Measurements from ENCODE around the gene TASOR2.

Gene TASOR2

DNA sequence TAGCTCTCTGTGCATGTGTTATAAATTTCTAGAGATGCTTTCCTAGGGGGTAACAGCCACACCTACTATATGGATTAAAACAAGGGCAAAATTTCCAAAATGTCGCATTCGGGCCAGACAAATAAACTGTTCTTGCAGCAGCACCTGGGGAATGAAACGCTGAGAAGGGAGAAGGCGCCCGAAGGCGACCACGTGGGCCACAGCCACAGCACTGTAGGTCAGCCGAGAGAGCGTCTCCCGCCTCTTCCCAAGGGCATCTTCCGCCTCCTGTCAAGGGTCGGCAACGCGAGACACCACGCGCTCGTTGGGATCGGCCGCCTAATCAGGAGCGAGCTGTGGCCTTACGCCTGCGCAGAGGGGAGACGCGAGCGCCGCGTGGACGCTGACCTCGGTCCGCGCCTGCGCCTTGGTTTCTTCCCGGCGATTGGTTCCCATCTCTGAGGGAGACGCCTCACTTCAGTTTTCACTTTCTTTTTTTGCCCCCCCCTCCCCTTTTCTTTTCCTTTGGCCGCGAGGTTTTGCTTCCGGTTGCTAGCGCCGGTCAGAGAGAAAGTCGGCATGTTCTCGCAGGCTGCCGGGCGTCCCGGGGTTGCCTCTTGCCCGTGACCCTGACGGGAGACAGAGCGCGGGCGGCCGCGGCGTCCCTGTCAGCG is at the start of gene TASOR2:
Gene TASOR2 (plus strand): TSS at position 521 of the 653 bp plus-strand sequence. CDS start 35,805 bp downstream, outside the sequence.
- peak; percentile 94 to 98 for DNase-seq (ENCODE audit: low read depth in 2 of 2)

DNA sequence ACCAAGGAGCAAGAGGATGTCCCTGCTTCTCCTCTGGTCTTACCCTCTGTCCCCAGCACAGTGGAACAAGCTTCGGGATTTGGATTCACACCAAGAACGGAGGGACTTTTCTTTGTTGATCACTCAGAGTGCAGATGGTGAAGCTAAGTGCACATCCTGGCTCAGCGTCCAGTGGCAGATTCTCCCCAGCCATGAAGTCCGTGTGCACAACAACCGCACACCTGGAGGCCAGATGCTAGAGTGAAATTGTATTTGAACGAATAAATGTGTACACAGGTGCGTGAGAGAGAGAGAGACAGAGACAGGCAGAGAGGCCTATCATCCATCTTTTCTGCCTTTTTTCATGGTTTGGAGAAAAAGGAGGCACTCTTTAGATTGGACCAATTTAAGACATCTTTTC is 49.7 kb upstream of the TASOR2 start:
- no peak for DNase-seq (ENCODE audit: low read depth in 2 of 2)

GRCh38 chr10:5638494-5638893 is 46.1 kb upstream of the TASOR2 start:
- no peak for DNase-seq (ENCODE audit: low read depth in 2 of 2)

- no peak for DNase-seq (ENCODE audit: low read depth in 2 of 2)
Observed at GRCh38 chr10:5639066-5639465, 45.6 kb upstream of the TASOR2 start.

- no peak for DNase-seq (ENCODE audit: low read depth in 2 of 2)
Observed at GRCh38 chr10:5640036-5640435, 44.6 kb upstream of the TASOR2 start.

DNA sequence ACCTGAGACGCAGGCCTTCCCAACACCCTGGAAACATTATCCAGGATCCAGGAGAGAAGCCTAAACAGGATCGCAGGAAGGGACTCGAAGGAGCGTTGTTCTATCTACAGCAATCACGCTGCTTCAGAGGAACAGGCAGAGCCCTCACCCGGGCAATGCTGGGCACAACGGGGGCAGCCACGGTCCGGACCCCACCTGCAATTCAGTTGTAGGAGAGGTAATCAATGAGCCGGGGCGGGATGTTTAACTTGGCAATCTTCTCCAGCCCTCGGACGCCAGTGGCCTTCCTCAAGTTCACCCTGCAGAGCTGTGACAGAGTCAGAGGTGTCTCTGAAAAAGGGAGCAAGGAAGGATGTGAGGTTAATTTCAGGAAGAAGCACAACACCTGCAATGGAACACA is 44.1 kb upstream of the TASOR2 start:
- DNase-seq (ENCODE audit: low read depth in 2 of 2), result no peak

DNA sequence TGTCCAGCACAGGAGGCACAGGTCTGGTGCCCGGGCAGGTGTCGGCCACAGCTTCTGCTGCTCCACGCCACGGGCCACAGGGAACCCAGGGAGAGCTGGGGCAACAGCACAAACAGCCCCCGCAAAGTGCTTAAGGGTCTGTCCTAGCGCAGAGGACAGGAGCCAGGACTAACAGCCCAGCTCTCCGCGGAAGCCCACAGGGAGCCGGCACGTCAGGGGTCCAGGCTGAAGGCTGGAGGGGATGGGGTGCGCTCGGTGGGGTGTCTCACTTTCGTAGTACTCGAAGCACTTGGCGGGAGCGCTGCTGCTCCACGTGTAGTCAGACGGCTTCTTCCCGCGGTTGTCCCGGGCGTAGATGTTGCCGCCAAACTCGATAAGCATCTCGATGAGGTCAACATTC is 43.1 kb upstream of the TASOR2 start:
- DNase-seq (ENCODE audit: low read depth in 2 of 2), result no peak

- no peak for DNase-seq (ENCODE audit: low read depth in 2 of 2)
Observed at GRCh38 chr10:5643346-5644067, 41.1 kb upstream of the TASOR2 start.

DNA sequence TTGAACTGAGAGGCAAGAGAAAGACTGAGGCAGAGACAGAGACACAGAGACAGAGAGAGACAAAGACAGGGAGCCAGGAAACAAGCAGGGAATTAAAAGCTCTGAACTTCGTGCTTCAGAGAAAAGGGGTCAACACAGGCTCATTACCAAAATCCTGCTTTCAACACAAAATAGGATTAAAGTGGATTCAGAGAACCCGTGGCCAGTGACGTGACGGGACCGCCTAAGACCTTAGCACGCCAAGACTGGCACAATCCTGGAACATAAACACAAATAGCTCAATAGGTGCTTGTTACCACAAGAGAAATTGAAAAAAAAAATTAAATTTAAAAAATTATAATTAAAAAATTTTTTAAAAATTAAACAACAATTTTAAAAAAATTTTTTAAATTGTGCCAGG is 39.7 kb upstream of the TASOR2 start:
- DNase-seq (ENCODE audit: low read depth in 2 of 2), result no peak

- DNase-seq (ENCODE audit: low read depth in 2 of 2), result no peak
Observed at GRCh38 chr10:5645375-5645774, 39.3 kb upstream of the TASOR2 start.

DNA sequence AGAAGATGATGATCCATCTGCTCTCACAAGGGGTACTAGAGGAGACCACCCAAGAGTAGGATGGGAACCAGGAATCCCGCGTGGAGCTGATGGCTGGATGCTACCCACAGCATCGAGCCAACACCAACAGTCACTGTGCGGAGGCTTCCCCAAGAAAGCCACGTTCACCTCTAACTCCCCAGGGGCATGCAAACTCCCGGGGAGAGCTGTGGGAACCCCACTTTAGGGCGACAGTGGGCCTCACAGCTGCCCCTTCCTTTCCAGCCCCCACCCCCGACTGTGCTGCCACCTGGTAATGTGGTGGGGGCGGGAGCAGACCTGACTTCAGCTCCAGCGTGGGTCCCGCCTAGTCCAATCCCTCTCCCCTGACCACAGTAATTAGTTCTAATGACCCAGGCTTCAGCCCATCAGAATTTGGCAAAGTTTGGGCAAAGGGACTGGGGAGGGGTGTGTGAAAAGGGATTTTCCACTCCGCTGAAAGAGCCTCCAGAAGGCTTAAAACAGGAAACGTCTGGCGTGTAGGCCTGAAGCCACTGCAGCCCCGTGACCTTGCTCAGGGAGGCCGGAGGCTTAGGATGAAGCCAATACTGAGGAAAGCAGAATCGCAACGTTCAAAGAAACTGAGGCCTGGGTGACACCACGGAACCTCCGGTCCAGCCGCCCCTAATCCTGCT is 38.6 kb upstream of the TASOR2 start:
- no peak for DNase-seq (ENCODE audit: low read depth in 2 of 2)

- no peak for DNase-seq (ENCODE audit: low read depth in 2 of 2)
Observed at GRCh38 chr10:5647507-5648240, 37.0 kb upstream of the TASOR2 start.

GRCh38 chr10:5648494-5649457 is 35.9 kb upstream of the TASOR2 start:
- no peak for DNase-seq (ENCODE audit: low read depth in 2 of 2)

DNA sequence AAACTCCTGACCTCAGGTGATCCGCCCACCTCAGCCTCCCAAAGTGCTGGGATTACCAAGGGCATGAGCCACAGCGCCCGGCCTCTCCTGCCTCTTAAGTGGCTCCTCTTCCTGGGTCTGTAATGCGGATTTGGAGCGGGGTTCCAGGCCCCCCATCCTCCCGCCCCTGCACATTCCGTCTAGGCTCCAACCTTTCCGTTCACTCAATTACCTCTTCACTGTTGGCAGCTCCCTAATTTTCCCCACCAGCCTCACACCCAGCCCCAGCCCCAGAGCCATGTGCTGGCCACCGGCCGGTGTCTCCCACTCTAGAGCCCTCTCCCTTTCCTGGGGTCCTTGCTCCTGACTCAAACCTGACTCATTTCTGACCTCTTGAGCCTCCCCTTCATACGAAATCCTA is 34.9 kb upstream of the TASOR2 start:
- no peak for DNase-seq (ENCODE audit: low read depth in 2 of 2)

DNA sequence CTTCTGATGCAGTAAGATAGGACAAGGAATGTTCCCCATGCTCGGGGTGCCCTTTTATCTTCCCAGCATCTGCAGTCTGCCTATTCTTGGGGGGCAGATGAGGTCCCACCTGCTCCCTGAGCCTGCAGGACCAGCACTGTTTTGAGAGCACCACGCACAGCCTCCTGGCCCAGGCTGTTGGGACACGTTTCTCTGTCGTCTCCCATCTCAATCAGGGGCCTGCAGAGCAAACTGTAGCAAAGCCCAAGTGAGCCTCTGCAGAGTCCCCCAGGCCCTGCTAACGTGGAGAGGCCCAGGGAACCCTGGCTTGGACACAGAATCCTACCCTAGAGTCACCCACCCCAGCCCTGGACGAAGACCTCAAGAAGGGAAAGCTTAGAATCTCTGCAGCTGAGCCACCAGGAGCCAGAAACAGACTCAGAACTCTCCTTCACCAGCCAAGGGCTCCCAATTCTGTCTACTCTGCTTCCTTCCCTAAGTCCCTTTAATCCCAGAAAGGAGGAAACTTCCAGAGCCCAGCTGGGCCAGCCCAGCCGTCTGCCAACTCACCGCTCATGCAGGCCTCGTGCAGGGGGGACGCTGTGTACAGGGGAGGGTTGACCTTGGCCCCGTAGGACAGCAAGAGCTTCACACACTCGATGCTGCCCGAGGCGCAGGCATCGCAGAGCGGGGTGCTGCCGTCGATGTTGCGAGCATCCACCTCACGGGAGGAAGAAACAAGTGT is 33.8 kb upstream of the TASOR2 start:
- DNase-seq (ENCODE audit: low read depth in 2 of 2), result no peak

DNA sequence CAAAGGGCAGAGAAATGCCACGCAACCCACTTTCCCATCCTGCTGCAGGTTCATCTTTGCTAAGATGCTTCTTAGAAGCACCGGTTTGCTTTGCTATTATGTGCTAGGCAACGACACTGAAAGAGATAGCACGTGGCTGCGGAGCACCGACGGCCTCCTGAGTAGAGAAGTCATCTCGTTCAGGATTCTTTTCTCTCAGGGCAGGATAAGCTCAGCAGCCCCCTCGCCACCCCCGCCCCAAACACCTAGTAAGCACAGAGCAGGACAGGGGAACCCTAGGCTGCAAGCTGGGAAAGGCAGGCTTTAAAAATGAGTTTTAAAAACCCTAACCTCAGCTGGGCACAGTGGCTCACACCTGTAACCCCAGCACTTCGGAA is 33.3 kb upstream of the TASOR2 start:
- no peak for DNase-seq (ENCODE audit: low read depth in 2 of 2)

GRCh38 chr10:5652746-5653145 is 31.9 kb upstream of the TASOR2 start:
- no peak for DNase-seq (ENCODE audit: low read depth in 2 of 2)

DNA sequence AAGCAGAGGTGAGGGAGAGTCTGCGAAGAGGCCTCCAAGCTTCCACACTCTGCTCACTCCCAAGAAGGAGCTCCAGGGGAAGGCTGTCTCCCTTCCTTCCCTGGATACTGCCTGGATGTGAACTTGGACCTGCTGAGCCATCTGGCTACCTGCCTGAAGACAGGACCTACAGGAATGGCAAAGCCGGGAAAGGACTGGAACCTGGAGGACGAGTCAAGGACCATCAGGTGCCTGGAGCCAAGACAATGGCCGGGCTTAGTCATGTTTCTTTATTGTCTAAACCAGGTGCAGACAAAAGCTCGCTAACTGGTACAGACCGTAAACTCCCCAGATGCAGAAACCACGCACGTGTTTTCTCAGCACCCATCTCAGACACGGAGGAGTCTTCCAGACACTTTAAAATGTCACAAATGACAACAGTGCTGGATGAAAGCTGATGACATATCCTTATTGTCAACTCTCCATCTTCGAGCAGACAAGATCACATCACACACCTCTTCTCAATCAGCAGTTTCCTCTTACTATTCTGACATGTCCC is 30.4 kb upstream of the TASOR2 start:
- DNase-seq (ENCODE audit: low read depth in 2 of 2), result no peak

DNA sequence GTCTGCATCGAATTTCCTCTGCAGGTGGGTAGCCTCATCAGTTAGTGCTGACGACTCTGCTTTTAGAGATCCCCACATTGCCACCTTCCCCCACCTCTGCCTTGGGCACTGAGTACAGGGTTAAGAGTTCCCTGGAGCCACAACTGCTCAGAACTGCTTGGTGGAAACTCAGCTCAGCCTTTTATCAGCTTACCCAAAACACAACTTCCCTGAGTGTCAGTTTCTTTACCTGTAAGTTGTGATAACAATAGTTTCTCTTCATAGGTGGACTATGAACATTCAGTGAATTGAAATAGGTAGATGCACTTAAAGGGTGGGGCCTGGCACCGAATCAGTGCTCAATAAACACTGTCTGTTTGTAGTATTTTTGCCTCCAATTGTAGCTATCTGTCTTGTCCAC is 29.5 kb upstream of the TASOR2 start:
- no peak for DNase-seq (ENCODE audit: low read depth in 2 of 2)
